NCI-H2081 (cell line): ENCODE results near the gene SLC38A9.
"Not testable (repeated sequence)": the region's sequence is repeated elsewhere in the genome, so short reads cannot be mapped to it uniquely, and the experiment has no call there.

Experiments used
- DNase-seq, 2 experiments: peaks; one replicate each; lab custom pipeline; 2025; lab: John Stamatoyannopoulos, UW

SLC38A9 gene

DNA sequence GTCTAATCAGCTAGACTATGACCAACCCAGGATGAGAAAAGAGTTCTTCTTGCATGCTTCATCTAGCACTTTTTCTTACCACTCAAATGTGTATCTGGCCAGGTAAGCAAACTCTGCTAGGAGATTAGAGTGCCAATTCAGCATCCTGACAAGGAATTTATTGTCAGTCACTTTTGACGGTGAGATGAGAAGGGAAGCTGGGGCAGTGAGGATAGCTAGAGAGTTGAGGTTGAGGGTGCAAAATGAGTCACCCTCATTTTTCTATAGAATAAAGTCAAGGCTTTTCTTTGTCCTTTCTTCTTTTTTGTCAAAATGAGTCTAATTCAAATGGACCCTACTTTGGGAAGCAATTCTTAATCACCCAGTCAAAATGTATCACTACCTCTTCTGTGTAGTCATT, 102.7 kb downstream of the SLC38A9 start:
- DNase-seq, result no peak

DNA sequence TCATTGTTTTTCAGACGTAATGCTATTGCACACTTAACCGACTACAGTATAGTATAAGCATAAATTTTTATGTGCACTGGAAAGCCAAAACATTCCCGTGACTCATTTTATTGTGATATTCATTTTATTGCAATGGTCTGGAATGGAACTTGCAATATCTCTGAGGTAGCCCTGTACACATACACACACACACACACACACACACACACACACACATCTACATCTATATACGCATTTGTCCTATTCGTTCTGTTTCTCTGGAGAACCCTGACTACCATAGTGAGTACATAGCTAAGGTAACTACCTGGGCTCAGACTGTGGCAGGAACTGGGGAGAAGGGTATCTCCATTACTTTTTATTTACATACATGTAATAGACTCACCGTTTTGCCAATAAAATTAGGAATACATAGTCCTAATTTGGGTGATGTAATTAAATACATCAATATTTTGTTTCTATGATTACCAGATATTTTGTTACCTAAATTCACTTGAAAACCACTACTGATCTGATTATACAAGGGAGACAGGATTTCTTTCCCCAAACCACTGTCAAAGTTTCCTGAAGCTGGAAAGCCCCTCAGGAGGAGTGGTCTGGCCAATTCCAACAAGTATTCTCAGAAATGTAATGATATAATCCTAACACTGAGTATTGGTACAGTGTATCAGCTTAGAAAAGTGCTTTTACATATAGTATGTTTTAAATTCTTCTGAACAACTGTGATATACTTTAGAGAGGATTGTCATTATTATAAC, 103.4 kb downstream of the SLC38A9 start:
- DNase-seq, result no peak

- DNase-seq, result not testable (repeated sequence)
These were observed 104.8 kb downstream of the SLC38A9 start for GRCh38 chr5:55607309-55607708.

DNA sequence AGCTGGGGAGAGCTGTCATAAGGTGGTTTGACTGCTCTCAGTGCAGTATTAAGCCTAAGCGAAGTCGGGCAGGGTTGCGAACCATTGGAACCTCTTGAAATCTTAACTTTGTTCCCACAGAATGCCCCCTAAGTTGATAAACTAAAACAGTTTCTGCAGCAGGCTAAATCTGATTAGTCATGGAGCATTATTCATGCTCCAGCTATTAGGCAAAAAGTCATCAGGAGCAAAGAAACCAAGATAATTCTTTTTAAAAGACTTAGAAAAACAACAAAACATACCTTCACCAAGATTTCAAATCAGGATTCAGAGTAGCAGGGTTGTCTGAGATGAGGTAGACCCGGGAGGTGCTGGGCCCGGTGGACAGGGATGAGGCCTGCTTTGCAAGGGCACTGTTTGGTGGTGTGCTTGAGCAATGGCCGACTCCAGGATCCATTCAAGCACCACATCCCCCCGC, 107.5 kb downstream of the SLC38A9 start:
- DNase-seq, result no peak

GRCh38 chr5:55603922-55604321, 108.2 kb downstream of the SLC38A9 start:
- DNase-seq, result no peak

DNA sequence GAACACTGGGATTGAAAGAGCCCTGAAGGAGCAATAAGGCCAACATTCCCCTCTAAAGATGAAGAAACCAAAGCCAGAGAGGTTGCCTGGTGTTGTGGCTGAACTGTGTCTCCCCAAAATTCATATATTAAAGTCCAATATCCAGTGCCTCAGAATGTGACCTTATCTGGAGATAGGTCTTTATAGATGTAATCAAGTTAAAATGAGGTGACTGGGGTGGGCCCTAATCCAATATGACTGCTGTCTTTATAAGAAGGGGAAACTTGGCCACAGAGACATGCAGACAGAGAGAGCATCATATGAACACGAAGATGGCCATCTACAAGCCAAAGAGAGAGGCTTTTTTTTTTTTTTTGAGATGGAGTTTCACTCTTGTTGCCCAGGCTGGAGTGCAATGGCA, 110.5 kb downstream of the SLC38A9 start:
- no peak for DNase-seq

DNA sequence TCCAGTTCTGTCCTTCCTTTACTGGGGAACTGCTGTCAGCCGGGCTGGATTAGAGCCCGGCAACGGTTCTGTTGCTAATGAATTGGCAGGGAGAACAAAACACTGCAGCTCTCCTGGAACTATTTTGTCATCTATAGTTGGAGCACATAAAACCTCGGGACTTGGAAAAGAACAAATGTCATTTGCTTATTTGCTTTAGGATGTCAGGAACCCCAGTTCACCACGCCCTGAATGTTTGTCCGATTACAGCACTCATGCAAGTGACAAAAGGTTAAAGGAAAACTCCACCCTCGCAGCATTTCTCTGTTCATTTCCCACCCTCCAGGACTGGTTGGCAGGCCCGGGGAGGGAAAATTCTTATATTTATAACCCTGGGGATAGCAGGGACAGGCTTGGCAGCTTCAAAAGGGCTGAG, 110.9 kb downstream of the SLC38A9 start:
- DNase-seq, result peak in 1 of 2 experiments; percentile 36

DNA sequence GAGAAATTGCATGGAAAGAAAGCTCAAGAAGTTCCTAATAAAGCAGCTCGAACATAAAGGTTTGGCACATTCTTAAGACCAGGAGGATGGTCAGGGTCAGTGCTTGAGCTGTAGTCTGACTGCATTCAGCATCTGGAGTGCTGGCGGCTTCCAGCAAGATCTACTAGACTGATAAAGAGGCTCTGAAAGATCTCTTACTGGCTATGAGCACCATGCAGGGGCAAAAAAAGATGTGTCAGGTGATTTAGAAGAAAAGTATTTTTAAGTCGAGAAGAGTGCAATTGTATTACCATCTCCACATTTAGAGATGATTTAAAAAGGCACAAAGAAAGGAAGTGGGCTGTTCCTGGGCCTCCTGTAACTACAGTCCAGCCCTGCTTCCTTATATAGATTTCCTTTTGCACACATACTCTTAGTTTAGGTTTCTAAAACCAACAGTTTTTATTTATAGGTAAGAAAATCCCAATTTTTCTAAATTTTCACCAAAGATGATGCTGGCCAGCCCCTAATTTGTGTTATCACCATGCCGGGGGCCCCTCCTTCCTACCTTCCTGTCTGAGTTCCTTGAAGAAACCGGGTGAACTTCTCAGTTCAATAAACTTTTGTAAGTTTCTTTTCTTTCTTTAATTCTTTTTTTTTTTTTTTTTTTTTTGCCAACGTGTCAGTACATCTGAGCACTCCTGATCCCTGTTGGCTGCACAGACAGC, 111.5 kb downstream of the SLC38A9 start:
- DNase-seq, result no peak

- no peak for DNase-seq
These were observed 112.0 kb downstream of the SLC38A9 start for GRCh38 chr5:55600086-55600485.

- DNase-seq, result no peak
These were observed 112.7 kb downstream of the SLC38A9 start for GRCh38 chr5:55599148-55600050.

GRCh38 chr5:55597014-55597981, 114.8 kb downstream of the SLC38A9 start:
- no peak for DNase-seq

GRCh38 chr5:55594671-55595070, 117.5 kb downstream of the SLC38A9 start:
- no peak for DNase-seq

DNA sequence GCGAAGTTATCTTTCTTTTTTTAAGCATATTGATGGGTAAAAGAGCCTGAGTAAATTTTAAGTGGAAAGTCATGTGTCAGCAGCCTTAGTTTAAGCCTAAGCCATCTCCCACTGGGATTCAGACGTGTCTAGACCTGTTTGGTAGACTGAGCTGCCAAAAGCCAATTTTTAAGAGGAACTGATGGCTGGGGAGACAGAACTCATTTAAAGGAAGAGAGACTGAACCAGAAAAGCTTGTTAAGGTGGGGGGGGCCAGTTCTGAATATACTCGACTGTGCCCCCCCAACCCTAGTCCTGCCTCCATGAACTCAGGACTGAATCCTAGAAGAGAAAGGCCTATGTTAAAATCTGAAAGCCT, 119.0 kb downstream of the SLC38A9 start:
- peak in 1 of 2 experiments; percentile 24 for DNase-seq

- DNase-seq, result no peak
These were observed 119.6 kb downstream of the SLC38A9 start for GRCh38 chr5:55592388-55593114.

DNA sequence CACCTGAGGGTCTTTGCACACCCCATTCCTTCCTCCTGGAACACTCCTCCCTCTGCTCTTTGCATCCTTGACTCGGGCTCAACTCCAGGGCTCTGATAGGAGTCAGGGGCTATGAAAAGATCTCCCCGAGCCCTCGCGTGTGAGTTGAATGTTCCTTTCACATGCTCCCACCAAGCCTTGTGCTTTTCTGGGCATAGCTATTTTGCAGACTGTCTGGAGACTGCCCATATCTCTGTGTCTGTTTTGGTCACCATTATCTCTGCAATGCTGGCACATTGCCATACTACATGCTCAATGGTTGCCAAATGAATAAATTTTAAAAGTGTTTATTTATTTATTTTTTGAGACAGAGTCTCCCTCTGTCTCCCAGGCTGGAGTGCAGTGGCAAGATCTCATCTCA, 120.4 kb downstream of the SLC38A9 start:
- no peak for DNase-seq

DNA sequence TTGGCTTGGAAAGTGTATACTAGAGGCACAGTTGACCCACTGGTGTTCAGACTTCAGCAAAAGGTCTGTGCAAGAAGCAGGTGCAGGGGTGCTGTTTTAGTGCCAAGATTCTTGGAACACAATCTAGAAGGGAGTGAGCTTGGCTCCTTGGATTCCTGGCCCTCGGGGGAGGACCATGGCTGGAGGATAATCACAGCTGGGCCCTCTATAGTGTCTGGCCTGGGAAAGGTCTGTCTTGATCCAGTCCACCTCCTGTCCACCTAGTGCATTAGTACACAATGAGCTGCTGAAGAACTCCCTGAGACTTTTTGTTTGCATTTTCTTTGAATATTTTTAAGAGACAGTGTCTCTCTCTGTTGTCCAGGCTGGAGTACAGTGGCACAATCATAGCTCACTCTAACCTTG, 126.9 kb downstream of the SLC38A9 start:
- no peak for DNase-seq

DNA sequence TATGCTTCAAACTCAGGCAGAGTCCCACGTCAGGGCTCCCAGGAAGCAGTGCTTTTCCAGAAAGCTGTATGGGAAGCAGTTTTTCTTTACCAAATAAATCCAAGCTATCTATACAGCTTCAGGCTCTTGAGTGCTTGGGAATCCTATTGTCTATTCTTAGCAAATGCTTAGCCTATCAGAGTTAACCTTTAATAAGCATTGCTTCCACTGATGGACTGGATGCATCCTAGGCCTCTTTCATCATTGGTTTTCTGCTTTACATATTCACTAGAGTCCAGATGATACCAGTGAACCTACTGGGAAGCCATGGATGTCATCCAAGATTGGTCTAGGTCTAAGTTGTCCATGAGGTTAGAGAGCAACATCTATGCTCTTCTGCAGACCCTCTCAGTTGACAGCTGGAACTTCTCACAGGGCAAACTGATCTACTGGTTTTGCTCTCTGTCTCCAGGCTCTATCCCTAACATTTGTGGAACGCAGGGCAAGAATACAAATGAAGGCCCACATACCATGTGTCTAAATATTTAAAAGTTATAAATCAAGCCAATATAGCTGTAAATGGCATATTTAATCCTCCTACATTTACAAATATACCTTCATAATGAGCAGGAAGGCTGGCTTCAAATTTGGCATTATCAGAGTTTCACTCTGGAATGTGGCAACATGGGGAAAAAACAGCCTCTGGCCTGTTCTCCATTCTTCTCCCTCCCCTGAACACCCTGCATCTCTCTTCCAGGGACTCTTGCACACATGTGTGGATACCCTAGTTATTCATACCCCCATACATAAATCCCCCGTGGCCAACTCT, 127.5 kb downstream of the SLC38A9 start:
- no peak for DNase-seq

DNA sequence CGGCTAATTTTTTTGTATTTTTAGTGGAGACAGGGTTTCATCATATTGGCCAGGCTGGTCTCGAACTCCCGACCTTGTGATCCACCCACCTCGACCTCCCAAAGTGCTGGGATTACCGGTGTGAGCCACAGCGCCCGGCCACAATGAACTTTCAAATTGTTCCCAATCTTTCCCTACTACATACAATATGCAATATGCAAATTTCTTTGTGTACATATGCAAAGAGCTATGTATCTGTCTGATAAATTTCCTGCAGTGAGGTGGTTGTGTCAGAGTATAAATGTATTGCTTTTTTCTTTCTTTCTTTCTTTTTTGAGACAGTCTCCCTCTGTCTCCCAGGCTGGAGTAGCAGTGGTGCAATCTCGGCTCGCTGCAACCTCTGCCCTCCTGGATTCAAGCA, 128.5 kb downstream of the SLC38A9 start:
- no peak for DNase-seq

DNA sequence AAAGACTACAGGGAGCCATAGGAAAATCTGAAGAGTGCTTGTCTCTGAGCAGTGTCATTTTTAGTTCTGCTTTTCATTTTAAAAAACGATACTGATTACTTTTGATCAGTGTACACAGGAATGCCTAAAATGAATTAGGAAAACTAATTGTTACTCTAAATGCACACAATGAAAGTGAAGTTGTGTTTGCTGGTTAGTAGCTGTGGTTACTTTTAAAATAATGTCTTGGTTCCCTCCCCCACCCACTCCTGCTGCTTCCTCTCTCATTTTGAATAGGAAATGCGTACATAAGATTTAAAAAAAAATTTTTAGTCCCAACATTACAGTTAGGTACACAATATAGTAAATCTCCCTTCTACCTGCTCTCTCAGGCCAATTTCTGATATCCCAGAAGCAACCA, 129.9 kb downstream of the SLC38A9 start:
- DNase-seq, result no peak

GRCh38 chr5:55580042-55580441, 132.1 kb downstream of the SLC38A9 start:
- no peak for DNase-seq
